ENCODE data around the gene EMCN. TPM values are rescaled to one million over a fixed set of nuclear protein-coding genes. Genes with fewer than 3 reads are reported as not detected.

Gene EMCN
- total and polyA plus RNA-seq, 2 donors from 2014 or later, result 48.1 to 140 TPM

GRCh38 chr4:100494166-100494565 is 23.7 kb downstream of the EMCN start:
- TF ChIP-seq CTCF (IDR thresholded peaks at IDR 0.05; ENCODE audit: borderline replicate concordance, extremely low read depth, insufficient read depth), result no peak
- Histone ChIP-seq H3K27me3 (ENCODE audit: control insufficient read depth, insufficient read depth, low read length) (no peaks in the 10 kb centered on the region), H3K9me3 (ENCODE audit: control insufficient read depth in 2 of 3, insufficient read depth in 1 of 3, low read length in 3 of 3) (peaks cover 0 to 7% (median 0%) of the 10 kb centered on the region in 3 donors), H3K27ac (ENCODE audit: low read depth in 2 of 2, low read length in 2 of 2) (no peak overlapping the region), H3K36me3 (ENCODE audit: control insufficient read depth in 2 of 3, insufficient read depth in 3 of 3, low read length in 3 of 3) (no peaks in the 10 kb centered on the region), H3K9ac (ENCODE audit: low read length in 3 of 3) (no peak overlapping the region), H3K4me3 (ENCODE audit: low read length in 3 of 3) (no peak overlapping the region), H3K4me1 (ENCODE audit: control insufficient read depth in 2 of 3, insufficient read depth in 2 of 3, low read depth in 1 of 3, low read length in 3 of 3) (no peaks in the 10 kb centered on the region)
- DNase-seq (no peak), FAIRE-seq (no peak)
- intact Hi-C loops (cut with DNase I), result no loop called here

GRCh38 chr4:100493756-100494155 is 24.1 kb downstream of the EMCN start:
- no peak overlapping the region for H3K4me3 ChIP-seq (ENCODE audit: low read length in 3 of 3)
- H3K36me3 ChIP-seq (ENCODE audit: control insufficient read depth in 2 of 3, insufficient read depth in 3 of 3, low read length in 3 of 3), result no peaks in the 10 kb centered on the region
- no peak overlapping the region for H3K27ac ChIP-seq (ENCODE audit: low read depth in 2 of 2, low read length in 2 of 2)
- peaks cover 0 to 7% (median 0%) of the 10 kb centered on the region in 3 donors for H3K9me3 ChIP-seq (ENCODE audit: control insufficient read depth in 2 of 3, insufficient read depth in 1 of 3, low read length in 3 of 3)
- no peak for TF ChIP-seq CTCF (IDR thresholded peaks at IDR 0.05; ENCODE audit: borderline replicate concordance, extremely low read depth, insufficient read depth)
- H3K9ac ChIP-seq (ENCODE audit: low read length in 3 of 3), result no peak overlapping the region
- no peaks in the 10 kb centered on the region for H3K27me3 ChIP-seq (ENCODE audit: control insufficient read depth, insufficient read depth, low read length)
- no peak for FAIRE-seq
- no peaks in the 10 kb centered on the region for H3K4me1 ChIP-seq (ENCODE audit: control insufficient read depth in 2 of 3, insufficient read depth in 2 of 3, low read depth in 1 of 3, low read length in 3 of 3)
- DNase-seq, result no peak
- intact Hi-C loops (cut with DNase I), result no loop called here

DNA sequence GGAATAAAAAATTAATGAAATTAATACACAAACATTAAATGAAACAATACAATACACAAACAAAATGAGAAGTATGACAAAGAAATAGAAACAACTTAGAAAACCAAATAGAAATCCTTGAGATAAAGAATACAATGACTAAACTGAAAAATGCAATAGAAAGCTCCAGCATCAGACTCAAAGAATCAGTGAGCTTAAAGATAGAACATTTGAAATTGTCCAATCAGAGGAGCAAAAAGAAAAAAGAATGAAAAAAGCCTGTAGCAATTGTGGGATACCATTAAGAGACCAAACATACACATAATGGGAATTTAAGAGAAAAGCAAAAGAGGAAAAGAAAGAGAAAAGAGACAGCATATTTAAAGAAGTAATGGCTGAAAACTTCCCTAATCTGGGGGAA is 25.7 kb downstream of the EMCN start:
- DNase-seq (no peak), FAIRE-seq (no peak)
- intact Hi-C loops (cut with DNase I), result no loop called here

More for the DNA sequence above, 25.7 kb downstream of the EMCN start:
- Histone ChIP-seq H3K27ac (ENCODE audit: low read depth in 2 of 2, low read length in 2 of 2) (no peak overlapping the region), H3K9me3 (ENCODE audit: control insufficient read depth in 2 of 3, insufficient read depth in 1 of 3, low read length in 3 of 3) (peaks cover 0 to 7% (median 0%) of the 10 kb centered on the region in 3 donors), H3K4me3 (ENCODE audit: low read length in 3 of 3) (no peak overlapping the region), H3K9ac (ENCODE audit: low read length in 3 of 3) (no peak overlapping the region), H3K27me3 (ENCODE audit: control insufficient read depth, insufficient read depth, low read length) (no peaks in the 10 kb centered on the region), H3K4me1 (ENCODE audit: control insufficient read depth in 2 of 3, insufficient read depth in 2 of 3, low read depth in 1 of 3, low read length in 3 of 3) (no peaks in the 10 kb centered on the region), H3K36me3 (ENCODE audit: control insufficient read depth in 2 of 3, insufficient read depth in 3 of 3, low read length in 3 of 3) (no peaks in the 10 kb centered on the region)
- TF ChIP-seq CTCF (IDR thresholded peaks at IDR 0.05; ENCODE audit: borderline replicate concordance, extremely low read depth, insufficient read depth), result no peak

All from kidney (tissue), 14 donors.